ENCODE data around the gene FOXE1. TPM values are rescaled to one million over a fixed set of nuclear protein-coding genes. Genes with fewer than 3 reads are reported as not detected.
A peak's percentile ranks its signal among the peaks of the same experiment; 100 is the strongest.

FOXE1 gene
- total RNA-seq, 6 experiments from 2014 or later, result not detected

GRCh38 chr9:97889941-97890887 is 37.2 kb downstream of the FOXE1 start:
- peak; percentile 41 to 56 (median 50) for ATAC-seq
- WGBS (ENCODE audit: insufficient coverage, low coverage, low lambda C conversion rate, missing lambda C conversion rate), result 39% methylated on average over 6 of the region's 9 CpGs
- no peak overlapping the region for H3K4me3 ChIP-seq

GRCh38 chr9:97891736-97892135 is 38.7 kb downstream of the FOXE1 start:
- Histone ChIP-seq H3K9me3 (no peaks in the 10 kb centered on the region), H3K27ac (no peak overlapping the region), H3K36me3 (no peaks in the 10 kb centered on the region), H3K4me1 (no peaks in the 10 kb centered on the region), H3K4me3 (no peak overlapping the region), H3K27me3 (no peaks in the 10 kb centered on the region)
- DNase-seq, result no peak
- intact Hi-C loops (cut with DNase I), result loop anchor here in 1 of 2 donors (10.0 kb wide), 1 partner anchor 177 kb away; no protein-coding TSS in a partner anchor
- 67% methylated on average over 1 of the region's 5 CpGs for WGBS (ENCODE audit: insufficient coverage, low coverage, low lambda C conversion rate, missing lambda C conversion rate)
- TF ChIP-seq POLR2A (IDR thresholded peaks at IDR 0.05) (no peak), CTCF (IDR thresholded peaks at IDR 0.05) (no peak)
- ATAC-seq, result no peak

More at GRCh38 chr9:97889941-97890887, 37.2 kb downstream of the FOXE1 start:
- no peaks in the 10 kb centered on the region for H3K4me1 ChIP-seq
- H3K27ac ChIP-seq, result no peak overlapping the region
- no peaks in the 10 kb centered on the region for H3K9me3 ChIP-seq
- intact Hi-C loops (cut with DNase I), result loop anchor here in 1 of 2 donors (10.0 kb wide), 1 partner anchor 175 kb away; no protein-coding TSS in a partner anchor
- H3K36me3 ChIP-seq, result no peaks in the 10 kb centered on the region
- H3K27me3 ChIP-seq, result no peaks in the 10 kb centered on the region
- no peak for TF ChIP-seq POLR2A (IDR thresholded peaks at IDR 0.05)
- peak; percentile 29 to 73 (median 60) for TF ChIP-seq CTCF (IDR thresholded peaks at IDR 0.05)
- DNase-seq, result peak in 2 of 3 donors; percentile 38 to 47

- intact Hi-C loops (cut with DNase I), result loop anchor here in 1 of 2 donors (10.0 kb wide), 1 partner anchor 178 kb away; no protein-coding TSS in a partner anchor
Observed at GRCh38 chr9:97892421-97892820, 39.4 kb downstream of the FOXE1 start.

GRCh38 chr9:97895211-97895610 is 42.2 kb downstream of the FOXE1 start:
- ATAC-seq (no peak), DNase-seq (no peak)
- Histone ChIP-seq H3K27ac (no peak overlapping the region), H3K9me3 (no peaks in the 10 kb centered on the region), H3K36me3 (no peaks in the 10 kb centered on the region), H3K4me3 (no peak overlapping the region), H3K27me3 (no peaks in the 10 kb centered on the region), H3K4me1 (peaks cover 0 to 3% (median 0%) of the 10 kb centered on the region in 4 donors)
- WGBS (ENCODE audit: insufficient coverage, low coverage, low lambda C conversion rate, missing lambda C conversion rate), result 90% methylated on average over 1 of the region's 1 CpG
- TF ChIP-seq CTCF (IDR thresholded peaks at IDR 0.05), result no peak
- intact Hi-C loops (cut with DNase I), result loop anchor here in 1 of 2 donors (10.0 kb wide), 1 partner anchor 180 kb away; no protein-coding TSS in a partner anchor

More at GRCh38 chr9:97892421-97892820, 39.4 kb downstream of the FOXE1 start:
- H3K4me1 ChIP-seq, result no peaks in the 10 kb centered on the region
- H3K4me3 ChIP-seq, result no peak overlapping the region
- no peaks in the 10 kb centered on the region for H3K27me3 ChIP-seq
- WGBS (ENCODE audit: insufficient coverage, low coverage, low lambda C conversion rate, missing lambda C conversion rate), result 71% methylated on average over 2 of the region's 2 CpGs
- no peak overlapping the region for H3K27ac ChIP-seq
- no peak for DNase-seq
- ATAC-seq, result no peak
- no peaks in the 10 kb centered on the region for H3K9me3 ChIP-seq
- no peaks in the 10 kb centered on the region for H3K36me3 ChIP-seq
- TF ChIP-seq POLR2A (IDR thresholded peaks at IDR 0.05) (no peak), CTCF (IDR thresholded peaks at IDR 0.05) (no peak)

Data from right lobe of liver (tissue), 6 donors.